ENCODE results near the gene SSH2.

Gene SSH2

GRCh38 chr17:29753845-29754439 lies 176.1 kb downstream of the SSH2 start:
- H3K4me1 ChIP-seq, result no peaks in the 10 kb centered on the region; the same call in 1 of the 2 replicates
- H3K9me3 ChIP-seq, result no peaks in the 10 kb centered on the region
- no peak for DNase-seq
- no peak overlapping the region for H3K4me3 ChIP-seq (ENCODE audit: low read depth, low read length)
- no peaks in the 10 kb centered on the region for H3K27me3 ChIP-seq
- H3K36me3 ChIP-seq, result peaks cover 3% of the 10 kb centered on the region; the same call in 1 of the 2 replicates
- TF ChIP-seq, protein P1, sequence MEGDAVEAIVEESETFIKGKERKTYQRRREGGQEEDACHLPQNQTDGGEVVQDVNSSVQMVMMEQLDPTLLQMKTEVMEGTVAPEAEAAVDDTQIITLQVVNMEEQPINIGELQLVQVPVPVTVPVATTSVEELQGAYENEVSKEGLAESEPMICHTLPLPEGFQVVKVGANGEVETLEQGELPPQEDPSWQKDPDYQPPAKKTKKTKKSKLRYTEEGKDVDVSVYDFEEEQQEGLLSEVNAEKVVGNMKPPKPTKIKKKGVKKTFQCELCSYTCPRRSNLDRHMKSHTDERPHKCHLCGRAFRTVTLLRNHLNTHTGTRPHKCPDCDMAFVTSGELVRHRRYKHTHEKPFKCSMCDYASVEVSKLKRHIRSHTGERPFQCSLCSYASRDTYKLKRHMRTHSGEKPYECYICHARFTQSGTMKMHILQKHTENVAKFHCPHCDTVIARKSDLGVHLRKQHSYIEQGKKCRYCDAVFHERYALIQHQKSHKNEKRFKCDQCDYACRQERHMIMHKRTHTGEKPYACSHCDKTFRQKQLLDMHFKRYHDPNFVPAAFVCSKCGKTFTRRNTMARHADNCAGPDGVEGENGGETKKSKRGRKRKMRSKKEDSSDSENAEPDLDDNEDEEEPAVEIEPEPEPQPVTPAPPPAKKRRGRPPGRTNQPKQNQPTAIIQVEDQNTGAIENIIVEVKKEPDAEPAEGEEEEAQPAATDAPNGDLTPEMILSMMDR (IDR thresholded peaks at IDR 0.05; ENCODE audit: low read depth, low read length), result no peak

- H3K36me3 ChIP-seq, result no peaks in the 10 kb centered on the region; the same call in 1 of the 2 replicates
- H3K4me1 ChIP-seq, result peaks cover 17% of the 10 kb centered on the region
- H3K27me3 ChIP-seq, result no peaks in the 10 kb centered on the region
- no peaks in the 10 kb centered on the region for H3K9me3 ChIP-seq
- TF ChIP-seq, protein P1 (IDR thresholded peaks at IDR 0.05; ENCODE audit: low read depth, low read length), result no peak
- H3K4me3 ChIP-seq (ENCODE audit: low read depth, low read length), result no peak overlapping the region
- DNase-seq, result no peak
These were observed 180.8 kb downstream of the SSH2 start for GRCh38 chr17:29749045-29749825.

DNA sequence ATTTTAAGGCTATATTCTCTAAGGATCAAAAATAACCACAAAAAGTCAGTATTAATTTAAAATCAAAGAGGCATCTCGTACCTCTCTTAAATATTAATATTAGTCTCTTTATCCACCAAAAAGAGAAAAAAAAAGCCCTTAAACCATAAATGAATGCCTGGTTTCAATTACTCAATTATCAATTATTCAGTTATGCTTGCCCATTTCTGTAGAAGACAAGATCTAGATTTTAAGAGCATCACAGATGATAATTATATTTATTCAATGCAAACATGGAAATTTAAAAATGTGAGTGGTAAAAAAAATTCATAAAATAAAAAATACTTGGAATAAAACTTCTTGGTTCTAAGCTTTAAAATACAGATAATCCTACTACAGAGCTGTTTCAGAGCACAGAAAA lies 181.6 kb downstream of the SSH2 start:
- no peaks in the 10 kb centered on the region for H3K27me3 ChIP-seq
- peaks cover 17% of the 10 kb centered on the region for H3K4me1 ChIP-seq
- DNase-seq, result no peak
- TF ChIP-seq, protein P1 (IDR thresholded peaks at IDR 0.05; ENCODE audit: low read depth, low read length), result no peak
- no peaks in the 10 kb centered on the region for H3K9me3 ChIP-seq
- no peaks in the 10 kb centered on the region; the same call in 1 of the 2 replicates for H3K36me3 ChIP-seq
- no peak overlapping the region for H3K4me3 ChIP-seq (ENCODE audit: low read depth, low read length)

GRCh38 chr17:29747660-29748059 lies 182.4 kb downstream of the SSH2 start:
- Histone ChIP-seq H3K4me3 (ENCODE audit: low read depth, low read length) (no peak overlapping the region), H3K9me3 (no peaks in the 10 kb centered on the region), H3K4me1 (peaks cover 17% of the 10 kb centered on the region), H3K36me3 (no peaks in the 10 kb centered on the region; the same call in 1 of the 2 replicates), H3K27me3 (no peaks in the 10 kb centered on the region)
- TF ChIP-seq, protein P1 (IDR thresholded peaks at IDR 0.05; ENCODE audit: low read depth, low read length), result no peak
- DNase-seq, result no peak

GRCh38 chr17:29746669-29747068 lies 183.4 kb downstream of the SSH2 start:
- DNase-seq, result no peak
- Histone ChIP-seq H3K9me3 (no peaks in the 10 kb centered on the region), H3K27me3 (no peaks in the 10 kb centered on the region), H3K4me1 (peaks cover 17% of the 10 kb centered on the region), H3K36me3 (no peaks in the 10 kb centered on the region; the same call in 1 of the 2 replicates), H3K4me3 (ENCODE audit: low read depth, low read length) (no peak overlapping the region)
- TF ChIP-seq, protein P1 (IDR thresholded peaks at IDR 0.05; ENCODE audit: low read depth, low read length), result no peak

- peak; percentile 30 for DNase-seq
These were observed 185.9 kb downstream of the SSH2 start for GRCh38 chr17:29744121-29744520.

More at GRCh38 chr17:29744121-29744520, 185.9 kb downstream of the SSH2 start:
- TF ChIP-seq, protein P1 (IDR thresholded peaks at IDR 0.05; ENCODE audit: low read depth, low read length), result no peak
- Histone ChIP-seq H3K4me3 (ENCODE audit: low read depth, low read length) (peak overlapping the region; percentile 8; the same call in 1 of the 2 replicates), H3K27me3 (no peaks in the 10 kb centered on the region), H3K9me3 (no peaks in the 10 kb centered on the region), H3K36me3 (no peaks in the 10 kb centered on the region), H3K4me1 (peaks cover 20% of the 10 kb centered on the region)

Measured in BE2C (cell line).